Upper lobe of left lung (tissue), 4 donors: ENCODE data around the gene HYAL1.
A peak's percentile ranks its signal among the peaks of the same experiment; 100 is the strongest.

Source experiments
- CTCF ChIP-seq, 6 experiments: fragments of 450-650 bp in 4 of 6; fragments of 200-600 bp in 2 of 6; sonication (generic) in 2 of 6; IDR thresholded peaks; one replicate each; pipeline ENCODE4 v1.5.1; 2016 to 2019; ENCODE audit warnings: antibody characterized with exemption in 6 of 6
- EP300 ChIP-seq, 4 donors: sonication (generic); formaldehyde crosslinking; IDR thresholded peaks; one replicate each; pipeline ENCODE4 v1.5.1; 2017; ENCODE audit warnings: antibody characterized with exemption in 4 of 4, control low read depth in 2 of 4
- POLR2A ChIP-seq, 4 donors: fragments of 450-650 bp; IDR thresholded peaks; one replicate each; pipeline ENCODE4 v1.5.1; 2016 to 2017; ENCODE audit warnings: antibody characterized with exemption in 4 of 4, mild to moderate bottlenecking in 2 of 4
- POLR2AphosphoS5 ChIP-seq, 2 donors: sonication (generic); formaldehyde crosslinking; IDR thresholded peaks; one replicate each; pipeline ENCODE4 v1.5.1; 2017; ENCODE audit warnings: antibody characterized with exemption in 2 of 2

- no peak for TF ChIP-seq POLR2AphosphoS5 (IDR thresholded peaks at IDR 0.05)
- TF ChIP-seq POLR2A (IDR thresholded peaks at IDR 0.05), result no peak
- TF ChIP-seq CTCF (IDR thresholded peaks at IDR 0.05), result peak in 2 of 6 experiments; percentile 2 to 8
- TF ChIP-seq EP300 (IDR thresholded peaks at IDR 0.05), result no peak
Measured at GRCh38 chr3:50299929-50300680, 3.3 kb downstream of the HYAL1 start.
